GM18909 (cell line): ENCODE data around the gene PHF23.
A peak's percentile ranks its signal among the peaks of the same experiment; 100 is the strongest.
"Not testable (repeated sequence)": the region's sequence is repeated elsewhere in the genome, so short reads cannot be mapped to it uniquely, and the experiment has no call there.

ENCODE experiments used
- ATAC-seq: cut with Tn5 transposase; IDR thresholded peaks from one replicate; pipeline ENCODE4 v1.9.1; 2021; ENCODE audit warnings: mild to moderate bottlenecking; ENCODE audit not compliant: unreplicated experiment, poor library complexity

PHF23 gene

DNA sequence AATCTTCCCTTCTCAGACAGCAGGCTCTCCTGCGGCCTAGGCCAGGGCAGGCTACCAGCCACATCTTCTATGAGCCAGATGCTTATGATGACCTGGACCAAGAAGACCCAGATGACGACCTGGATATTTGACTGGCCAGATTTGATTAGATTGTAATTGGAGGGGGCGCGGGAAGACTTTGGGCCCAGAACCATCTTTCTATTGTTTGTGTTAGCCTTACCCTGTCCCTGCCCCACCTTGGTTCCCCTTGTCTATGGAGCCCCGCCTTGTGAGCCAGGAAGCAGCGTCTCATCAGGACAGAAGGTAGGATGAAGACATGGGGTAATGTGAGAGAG is 20.3 kb upstream of the PHF23 start:
- no peak for ATAC-seq

DNA sequence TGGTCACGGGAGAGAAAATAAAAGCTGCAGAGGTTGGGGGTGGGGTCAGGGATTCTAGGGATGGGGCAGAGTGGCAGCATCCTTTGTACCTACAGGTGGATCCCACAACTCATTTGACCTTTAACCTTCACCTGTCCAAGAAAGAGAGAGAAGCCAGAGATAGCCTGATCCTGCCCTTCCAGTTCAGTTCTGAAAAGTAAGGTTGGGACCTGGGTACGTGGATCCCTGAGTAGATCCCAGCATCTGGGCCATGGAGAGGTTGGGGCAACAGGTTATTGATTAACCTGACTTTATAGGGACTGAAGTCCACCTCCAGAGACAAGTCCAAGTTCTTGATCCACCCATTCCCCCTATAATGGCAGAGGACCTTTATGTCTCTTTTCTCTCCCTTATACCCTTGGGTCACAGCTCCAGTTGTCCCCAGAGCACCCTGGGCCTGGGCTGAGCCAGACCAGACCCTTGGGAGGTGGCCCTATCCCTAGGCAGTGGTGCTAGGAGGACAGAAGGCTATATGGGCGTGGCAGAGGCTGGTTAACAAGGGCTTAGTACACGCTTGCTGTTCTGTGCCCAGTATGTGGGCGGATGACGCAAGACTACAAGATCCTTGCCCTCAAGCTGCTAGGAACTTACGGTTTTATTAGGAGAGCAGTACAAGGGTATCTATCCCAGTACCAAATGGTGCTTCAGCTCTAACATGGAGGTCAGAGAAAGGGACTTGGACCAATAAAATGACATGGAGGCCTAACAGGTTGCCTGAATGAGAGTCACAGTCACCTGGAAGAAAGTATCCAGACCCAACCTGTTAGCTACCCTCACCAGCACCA is 19.7 kb upstream of the PHF23 start:
- ATAC-seq, result no peak

DNA sequence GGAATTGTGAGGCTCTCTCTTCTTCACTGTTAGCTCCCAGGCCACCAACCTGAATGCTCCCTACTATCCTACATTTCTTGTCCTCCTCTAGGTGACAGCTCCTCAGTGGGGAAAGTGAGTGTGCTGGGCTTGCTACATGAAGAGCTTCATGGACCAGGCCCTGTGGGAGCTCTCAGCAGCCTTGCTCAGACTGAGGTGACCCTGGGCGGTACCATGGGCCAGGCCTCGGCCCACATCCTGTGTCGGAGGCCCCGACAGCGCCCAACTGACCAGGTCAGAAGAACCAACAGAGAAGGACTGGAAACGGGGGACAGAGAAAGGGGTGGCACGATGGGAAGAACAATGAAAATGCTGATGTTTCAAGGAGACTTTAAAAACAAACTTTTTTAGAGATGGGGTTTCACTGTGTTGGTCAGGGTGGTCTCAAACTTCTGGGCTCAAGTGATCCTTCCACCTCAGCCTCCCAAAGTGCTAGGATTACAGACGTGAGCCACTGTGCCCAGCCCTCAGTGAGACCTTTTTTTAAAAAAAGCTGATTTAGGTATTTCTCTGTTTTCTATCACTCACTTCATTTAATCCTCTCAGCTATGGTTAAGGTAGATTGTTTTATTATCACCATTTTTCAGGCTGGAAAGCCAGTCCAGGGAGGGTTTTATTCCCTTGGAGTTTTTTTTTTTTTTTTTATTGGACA is 17.7 kb upstream of the PHF23 start:
- no peak for ATAC-seq

DNA sequence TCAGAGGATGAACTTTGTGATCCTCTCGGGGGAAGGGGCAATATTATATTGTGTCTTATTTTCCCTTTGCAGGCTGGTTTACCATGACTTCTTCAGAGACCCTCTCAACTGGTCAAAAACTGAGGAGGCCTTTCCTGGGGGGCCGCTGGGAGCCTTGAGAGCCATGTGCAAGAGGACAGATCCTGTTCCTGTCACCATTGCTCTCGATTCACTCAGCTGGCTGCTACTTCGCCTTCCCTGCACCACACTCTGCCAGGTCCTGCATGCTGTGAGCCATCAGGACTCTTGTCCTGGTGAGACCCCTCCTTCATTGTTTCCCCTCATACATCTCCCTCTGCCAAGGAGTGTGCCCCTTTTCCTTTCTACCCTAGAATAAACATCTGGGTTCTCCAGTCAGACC is 15.3 kb upstream of the PHF23 start:
- ATAC-seq, result no peak

DNA sequence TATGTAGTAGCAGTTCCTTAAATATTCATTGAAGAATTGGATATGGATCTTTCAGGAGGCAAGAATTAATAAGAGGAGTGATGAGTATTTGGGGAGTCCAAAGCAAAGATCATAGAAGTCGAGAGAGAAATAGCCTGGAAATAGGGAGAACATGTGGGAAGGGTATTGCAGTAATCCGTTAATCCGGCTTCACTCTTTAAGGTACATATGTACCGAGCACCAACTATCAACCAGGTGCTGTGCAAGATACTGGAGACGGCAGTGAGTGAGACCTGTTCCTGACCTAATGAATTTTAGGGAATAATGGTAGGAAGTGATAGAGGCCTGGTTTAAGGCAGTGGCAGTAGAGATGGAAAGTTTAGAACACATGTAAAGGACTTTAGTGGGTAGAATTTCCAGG is 13.8 kb upstream of the PHF23 start:
- ATAC-seq, result no peak

DNA sequence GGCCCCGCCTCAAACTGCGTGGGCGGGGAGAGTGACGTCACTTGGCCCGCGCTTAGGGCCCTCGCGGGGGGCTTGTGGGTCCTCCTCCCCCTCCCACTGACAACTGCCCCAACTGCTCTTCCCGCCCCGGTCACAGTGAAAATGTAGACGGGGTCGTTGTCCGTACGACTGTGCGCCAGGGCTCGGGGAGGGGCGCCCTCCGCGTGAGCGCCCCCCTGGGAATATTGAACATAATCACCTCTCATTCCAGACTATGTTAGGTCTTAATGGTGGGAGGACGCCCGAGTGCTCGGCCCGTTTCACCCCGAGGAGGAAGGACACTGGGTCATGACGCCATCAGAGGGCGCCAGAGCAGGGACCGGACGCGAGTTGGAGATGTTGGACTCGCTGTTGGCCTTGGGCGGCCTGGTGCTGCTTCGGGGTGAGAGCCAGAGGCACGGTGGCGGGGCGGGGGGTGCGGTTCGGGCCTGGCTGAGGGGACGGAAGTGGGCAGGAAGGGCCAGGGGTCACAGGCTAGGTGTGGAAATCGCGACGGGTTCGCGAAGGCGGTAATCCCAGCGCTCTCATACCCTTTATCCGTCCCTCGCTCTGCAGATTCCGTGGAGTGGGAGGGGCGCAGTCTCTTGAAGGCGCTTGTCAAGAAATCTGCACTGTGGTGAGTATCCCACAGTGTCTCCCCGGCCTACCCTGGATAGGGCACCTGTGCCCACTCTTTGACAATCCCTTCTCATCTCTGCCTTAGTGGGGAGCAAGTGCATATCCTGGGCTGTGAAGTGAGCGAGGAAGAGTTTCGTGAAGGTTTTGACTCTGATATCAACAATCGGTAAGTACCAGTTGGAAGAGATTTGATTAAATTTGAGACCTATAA is 13.2 kb upstream of the PHF23 start, which contains the start of gene ELP5:
Gene ELP5, plus strand, starts transcription at position 40 of the 868 bp plus-strand sequence. Its CDS starts 336 bp downstream, at position 376.
- ATAC-seq, result peak; percentile 63

DNA sequence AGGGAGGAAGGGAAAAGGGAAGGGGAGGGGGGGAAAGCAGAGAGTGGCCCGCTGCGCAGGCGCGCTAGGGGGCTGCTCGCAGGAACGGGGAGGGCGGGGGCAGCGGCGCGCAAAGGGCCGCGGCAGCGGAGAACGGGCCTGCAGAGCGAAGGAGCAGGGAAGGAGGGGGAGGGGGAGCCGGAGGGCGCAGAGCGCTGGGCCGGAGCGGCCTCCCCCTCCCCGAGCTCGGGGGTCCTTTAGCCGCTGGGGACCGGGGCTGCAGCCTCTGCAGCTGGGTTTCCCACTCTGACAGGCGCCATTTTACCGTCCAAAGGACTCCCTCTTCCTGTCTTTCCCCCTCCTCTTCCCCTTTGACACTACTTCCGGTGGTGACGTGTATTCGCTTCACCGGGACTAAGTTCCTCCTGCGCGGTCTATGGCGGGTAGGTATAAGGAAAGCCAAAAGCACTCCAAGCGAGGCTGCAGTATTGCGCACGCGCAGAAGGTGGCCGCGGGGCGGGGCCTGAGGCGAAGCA is 12.5 kb upstream of the PHF23 start, which contains the start of gene CTDNEP1:
Gene CTDNEP1, minus strand, starts transcription at position 74 of the 515 bp plus-strand sequence. CDS start 438 bp downstream, outside the sequence.
- ATAC-seq, result peak; percentile 79

DNA sequence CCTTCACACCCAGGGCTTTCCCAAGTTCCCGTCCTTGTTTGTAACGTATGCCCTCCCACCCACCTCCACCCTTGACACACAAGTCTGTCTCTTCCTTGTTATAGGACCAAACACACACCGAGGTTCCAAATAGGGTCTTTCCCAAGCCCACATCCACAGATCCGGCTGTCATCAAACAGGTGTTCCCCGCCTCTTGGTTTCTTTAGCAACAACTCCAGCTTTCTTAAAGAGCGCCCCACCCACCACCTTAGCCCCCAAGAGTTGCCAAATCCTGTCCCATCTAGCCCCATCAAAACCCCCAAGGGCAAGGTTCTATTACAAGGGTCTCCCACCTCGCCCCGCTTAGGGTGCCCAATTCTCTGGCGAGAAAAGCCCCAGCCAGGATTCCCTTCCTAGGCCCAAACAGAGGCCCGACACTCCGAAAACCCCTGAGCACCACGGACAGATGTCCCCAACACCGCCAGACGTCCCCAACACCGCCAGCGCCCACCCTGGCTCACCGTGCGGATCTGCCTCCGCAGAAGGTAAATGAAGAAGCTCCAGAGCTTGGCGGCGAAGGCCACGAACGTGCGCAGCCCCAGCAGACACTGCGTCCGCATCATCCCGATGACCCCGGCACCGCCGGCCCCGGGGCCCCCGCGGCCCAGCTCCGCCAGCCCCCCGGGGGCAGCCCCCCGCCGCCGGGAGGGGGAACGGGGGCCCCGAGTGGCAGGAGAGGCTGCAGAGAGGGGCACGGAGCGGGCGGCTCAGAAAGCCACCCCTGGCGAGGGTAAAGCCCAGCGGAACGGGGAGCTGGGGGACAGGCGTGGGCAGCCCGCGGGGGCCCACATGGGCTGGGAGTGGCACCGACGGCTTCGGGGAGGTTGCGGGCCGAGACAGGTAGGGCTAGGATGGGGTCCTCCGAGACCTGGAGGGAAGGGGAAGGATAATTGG is 11.7 kb upstream of the PHF23 start:
- ATAC-seq, result no peak

DNA sequence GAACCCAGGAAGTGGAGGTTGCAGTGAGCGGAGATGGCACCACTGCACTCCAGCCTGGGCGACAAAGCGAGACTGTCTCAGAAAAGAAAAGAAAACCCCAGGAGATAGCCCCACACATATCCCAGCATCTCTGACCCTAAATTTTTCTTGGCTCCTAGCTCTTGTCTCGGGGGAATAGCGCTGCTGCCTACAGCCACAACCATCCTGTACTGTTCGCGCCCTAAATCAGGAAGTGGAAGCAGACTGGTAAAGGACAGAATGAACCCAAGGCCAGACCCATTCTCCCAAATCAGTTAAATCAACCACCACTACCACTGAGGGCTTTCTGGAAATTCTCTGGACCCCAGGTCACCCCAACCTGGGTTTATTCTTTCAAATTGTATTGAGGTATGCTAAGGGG is 10.6 kb upstream of the PHF23 start:
- ATAC-seq, result no peak

DNA sequence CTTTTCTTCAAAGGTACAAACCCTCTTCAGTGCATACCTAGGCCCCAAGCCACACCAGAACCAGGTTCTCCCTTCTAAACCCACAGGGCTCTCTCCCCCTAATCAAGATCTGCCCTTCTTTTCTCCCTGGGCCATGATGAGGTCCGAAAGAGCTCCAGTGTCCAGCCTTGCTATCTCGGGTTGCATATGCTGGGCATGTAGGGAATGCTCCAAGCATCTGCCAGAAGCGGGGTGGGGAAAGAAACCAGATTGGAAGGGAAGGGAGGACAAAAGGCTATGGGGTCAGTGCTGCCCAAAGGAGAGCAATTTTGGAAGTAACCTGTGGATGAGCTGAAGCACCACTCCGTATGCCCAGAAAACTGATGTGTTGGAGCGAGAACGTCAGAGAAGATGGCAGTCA is 10.0 kb upstream of the PHF23 start:
- no peak for ATAC-seq

DNA sequence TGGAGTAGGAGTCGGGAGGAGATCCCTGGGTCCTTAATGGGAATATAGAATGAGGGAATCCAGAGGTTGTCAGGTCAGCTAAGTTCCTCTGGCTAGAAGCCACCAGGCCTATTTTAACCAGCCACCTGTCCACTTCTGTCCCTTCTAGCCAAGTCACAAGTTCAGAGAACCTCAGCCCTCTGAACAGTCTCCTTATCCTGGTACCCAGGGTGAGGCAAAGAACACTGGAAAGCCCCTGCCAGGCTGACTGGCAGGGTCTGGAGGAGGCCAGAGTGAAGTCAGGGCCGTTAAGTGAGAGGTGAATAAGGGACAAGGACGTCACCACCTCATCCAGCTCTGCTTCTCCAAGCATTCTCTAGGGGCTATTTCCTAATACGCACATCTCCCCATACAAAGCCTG is 9.5 kb upstream of the PHF23 start:
- ATAC-seq, result no peak

DNA sequence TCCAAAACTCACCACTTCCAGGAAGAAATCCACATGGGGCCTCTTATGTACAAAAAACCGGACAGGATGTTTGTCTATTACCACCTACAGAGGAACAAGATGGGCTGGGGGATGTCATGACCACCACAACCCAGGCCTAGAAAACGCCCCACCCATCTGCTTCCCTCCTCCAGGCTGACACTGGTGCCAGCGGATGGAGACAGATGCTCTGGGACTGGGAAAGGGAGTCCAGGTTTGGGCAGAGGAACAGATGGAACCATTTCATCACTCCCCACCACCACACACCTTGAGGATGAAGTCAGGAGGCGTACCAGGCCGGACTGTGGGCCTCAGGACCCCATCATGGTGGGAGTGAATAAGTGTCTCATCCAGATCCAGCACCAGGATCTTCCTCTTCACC is 7.5 kb upstream of the PHF23 start:
- ATAC-seq, result no peak

DNA sequence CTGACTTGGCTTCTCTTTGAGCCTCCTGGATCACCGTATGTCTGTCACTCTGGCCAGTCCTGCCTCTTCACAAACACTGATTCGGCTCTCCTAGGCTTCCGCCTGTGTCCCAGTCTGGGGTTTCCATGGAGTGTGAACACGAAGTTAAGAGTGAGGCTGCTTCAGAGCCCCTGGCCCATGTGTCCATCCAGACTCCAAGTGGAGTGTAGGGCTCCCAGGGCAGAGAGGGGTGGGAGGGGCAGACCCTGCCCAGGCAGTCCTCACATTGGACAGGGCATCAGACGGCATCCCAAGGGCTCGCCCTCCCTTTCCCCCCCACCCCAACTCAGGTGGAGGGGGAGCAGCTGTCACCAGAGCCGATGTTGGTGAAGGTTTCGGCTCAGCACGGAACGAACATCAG is 4.6 kb upstream of the PHF23 start:
- ATAC-seq, result not testable (repeated sequence)

DNA sequence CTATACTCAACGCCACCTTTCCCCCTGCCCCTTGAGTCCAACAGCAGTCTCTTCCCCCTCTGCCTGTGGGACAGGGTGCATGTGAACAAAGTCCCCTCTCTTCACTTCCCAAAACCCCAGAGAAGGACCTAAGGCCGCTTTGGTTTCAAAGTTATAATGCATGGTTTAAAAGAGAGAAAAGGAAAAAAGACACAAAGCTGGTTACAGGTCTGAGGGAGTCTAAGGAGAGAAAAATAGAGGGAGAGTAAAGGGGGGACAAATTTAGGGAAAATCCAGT is 4.1 kb upstream of the PHF23 start:
- no peak for ATAC-seq

DNA sequence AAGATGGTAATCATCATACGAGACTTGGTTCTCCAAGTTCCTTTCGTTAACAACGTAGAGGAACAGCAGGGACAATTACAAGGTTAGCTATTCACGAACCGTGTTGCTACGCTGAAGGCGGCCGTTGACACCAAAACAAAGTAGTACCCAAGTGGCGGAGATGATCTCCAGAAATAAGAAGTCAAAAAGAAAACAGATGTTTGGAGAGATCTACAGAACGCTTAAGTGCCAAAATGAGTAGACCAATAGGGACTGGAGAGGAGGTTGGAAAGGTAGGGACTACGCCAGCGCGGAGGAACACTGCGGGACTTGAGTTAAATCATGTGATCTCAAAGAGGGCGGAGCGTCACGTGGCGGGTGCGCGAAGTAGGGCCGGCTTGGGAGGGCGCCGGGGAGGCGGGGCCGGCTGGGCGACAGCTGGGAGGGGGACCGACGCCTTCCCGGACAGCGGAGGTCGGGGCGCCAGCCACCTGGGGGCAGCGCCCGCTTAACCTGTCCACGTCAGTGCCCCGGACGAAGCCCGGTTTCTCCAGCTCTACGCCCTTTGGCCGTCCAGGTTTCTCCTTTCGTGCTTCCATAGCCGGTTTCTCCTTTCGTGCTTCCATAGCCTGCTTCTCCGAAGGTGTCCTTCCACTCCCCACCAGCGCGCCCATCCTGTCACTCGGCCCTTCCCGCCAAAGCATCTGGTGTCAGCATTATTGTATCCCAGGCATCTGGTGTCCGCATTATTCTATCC is 3.6 kb upstream of the PHF23 start:
- ATAC-seq, result peak; percentile 50

DNA sequence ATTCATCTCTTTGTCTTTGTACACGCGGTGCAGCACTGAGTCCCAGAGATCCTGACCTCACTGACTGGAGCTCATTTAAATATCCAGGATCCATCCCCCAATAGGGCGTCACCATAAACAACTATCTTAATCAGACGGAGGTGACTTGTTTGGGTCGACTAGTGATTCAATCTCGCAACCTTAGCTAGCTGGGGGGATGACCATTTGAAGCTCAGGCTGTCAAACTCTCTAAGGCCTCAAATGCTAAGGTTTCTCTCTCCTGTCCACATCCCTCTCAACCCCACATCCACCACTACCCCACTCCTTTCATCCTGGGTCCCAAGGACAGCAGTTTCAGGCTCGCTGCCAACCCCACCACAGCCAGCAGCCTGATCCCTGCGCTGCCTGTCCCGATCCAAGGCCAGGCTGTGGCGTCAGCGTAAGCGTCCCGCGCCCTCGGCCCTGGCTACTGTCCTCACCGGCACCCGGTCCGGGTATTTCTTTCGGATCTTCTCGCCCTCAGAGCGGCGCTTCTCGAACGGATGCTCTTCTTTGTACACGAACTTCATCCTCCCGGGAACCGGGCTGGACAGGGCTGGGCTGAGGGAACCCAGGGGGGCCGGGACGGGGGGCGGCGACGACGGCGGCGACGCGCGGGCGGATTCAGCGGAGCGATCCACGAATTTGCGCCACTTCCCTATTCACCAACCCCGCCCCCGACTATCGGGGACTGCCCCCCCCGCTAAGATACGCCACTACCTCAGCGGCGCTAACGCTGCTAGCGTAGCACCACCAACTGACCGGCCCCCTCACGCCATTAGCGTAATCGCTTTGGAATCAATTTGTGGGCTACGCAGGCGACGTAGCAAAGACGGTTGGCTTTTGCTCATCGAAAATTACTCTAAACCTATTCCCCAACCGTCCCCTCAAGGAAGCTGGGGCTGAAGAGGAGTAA is 2.8 kb upstream of the PHF23 start, which contains the start of gene GABARAP:
Gene GABARAP, minus strand, starts transcription at position 667 of the 934 bp plus-strand sequence. Its CDS starts 119 bp downstream, at position 548.
- peak; percentile 35 for ATAC-seq

DNA sequence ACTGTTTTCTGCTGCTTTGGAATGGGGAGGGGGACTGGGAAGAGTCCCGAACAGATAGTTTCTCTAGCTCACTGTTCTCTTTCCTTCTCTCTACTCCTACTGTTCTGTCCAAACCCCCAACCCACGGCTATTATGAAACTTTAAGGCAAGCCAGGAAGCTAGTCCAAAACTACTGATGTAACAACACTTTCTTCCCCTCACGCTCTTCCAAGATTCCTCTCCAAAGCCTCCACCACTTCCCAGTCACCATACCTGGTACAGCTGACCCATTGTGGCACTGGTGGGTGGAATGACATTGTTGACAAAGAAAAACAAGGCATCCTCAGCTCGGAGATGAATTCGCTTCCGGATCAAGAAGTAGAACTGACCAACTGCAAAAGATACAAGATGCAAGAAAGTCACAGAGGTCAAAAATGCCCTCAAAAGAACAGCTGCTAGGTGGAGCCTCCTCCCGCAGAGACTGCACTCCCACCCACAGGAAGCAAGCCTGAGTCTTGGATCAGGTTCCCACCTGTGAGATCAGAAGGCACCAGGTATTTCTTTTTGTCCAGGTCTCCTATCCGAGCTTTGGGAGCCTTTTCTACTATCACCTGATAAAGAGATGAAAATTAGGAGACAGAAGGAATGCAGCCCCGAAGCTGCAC is 2.0 kb upstream of the PHF23 start:
- ATAC-seq, result no peak
